Measurements from ENCODE around the gene TMEM163. TPM values are rescaled to one million over a fixed set of nuclear protein-coding genes. Genes with fewer than 3 reads are reported as not detected.

Gene TMEM163
- total RNA-seq, 1 donor from 2014 or later = 1.0 TPM

DNA sequence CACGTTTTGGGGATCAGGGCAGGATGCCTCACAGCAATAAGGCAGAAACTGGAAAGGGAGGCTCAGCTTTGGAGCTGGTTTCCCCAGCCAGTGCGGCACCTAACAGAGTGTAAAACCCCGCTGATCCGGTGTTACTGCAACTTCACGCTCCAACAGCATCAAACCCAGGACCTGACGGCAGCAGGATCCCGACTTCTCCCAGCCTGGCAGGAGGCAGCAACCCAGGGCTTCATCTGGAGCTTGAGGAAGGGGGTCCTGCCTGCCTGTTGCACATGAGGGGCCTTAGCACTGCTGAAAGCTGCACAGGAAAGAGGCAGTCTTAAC lies 255.1 kb downstream of the TMEM163 start:
- H3K27me3 Mint-ChIP-seq (ENCODE audit: low read depth) = no peaks in the 10 kb centered on the region
- peaks cover 8% of the 10 kb centered on the region for H3K4me1 Mint-ChIP-seq
- H3K36me3 Mint-ChIP-seq (ENCODE audit: low read depth) = no peaks in the 10 kb centered on the region
- no peak for DNase-seq (ENCODE audit: low read depth, low spot score)
- no peaks in the 10 kb centered on the region for H3K9me3 Mint-ChIP-seq
- TF ChIP-seq, protein P1, sequence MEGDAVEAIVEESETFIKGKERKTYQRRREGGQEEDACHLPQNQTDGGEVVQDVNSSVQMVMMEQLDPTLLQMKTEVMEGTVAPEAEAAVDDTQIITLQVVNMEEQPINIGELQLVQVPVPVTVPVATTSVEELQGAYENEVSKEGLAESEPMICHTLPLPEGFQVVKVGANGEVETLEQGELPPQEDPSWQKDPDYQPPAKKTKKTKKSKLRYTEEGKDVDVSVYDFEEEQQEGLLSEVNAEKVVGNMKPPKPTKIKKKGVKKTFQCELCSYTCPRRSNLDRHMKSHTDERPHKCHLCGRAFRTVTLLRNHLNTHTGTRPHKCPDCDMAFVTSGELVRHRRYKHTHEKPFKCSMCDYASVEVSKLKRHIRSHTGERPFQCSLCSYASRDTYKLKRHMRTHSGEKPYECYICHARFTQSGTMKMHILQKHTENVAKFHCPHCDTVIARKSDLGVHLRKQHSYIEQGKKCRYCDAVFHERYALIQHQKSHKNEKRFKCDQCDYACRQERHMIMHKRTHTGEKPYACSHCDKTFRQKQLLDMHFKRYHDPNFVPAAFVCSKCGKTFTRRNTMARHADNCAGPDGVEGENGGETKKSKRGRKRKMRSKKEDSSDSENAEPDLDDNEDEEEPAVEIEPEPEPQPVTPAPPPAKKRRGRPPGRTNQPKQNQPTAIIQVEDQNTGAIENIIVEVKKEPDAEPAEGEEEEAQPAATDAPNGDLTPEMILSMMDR (conservative IDR thresholded peaks at IDR 0.05) = no peak
- H3K27ac Mint-ChIP-seq (ENCODE audit: unreplicated experiment) = no peak overlapping the region
- H3K4me3 Mint-ChIP-seq = no peak overlapping the region

DNA sequence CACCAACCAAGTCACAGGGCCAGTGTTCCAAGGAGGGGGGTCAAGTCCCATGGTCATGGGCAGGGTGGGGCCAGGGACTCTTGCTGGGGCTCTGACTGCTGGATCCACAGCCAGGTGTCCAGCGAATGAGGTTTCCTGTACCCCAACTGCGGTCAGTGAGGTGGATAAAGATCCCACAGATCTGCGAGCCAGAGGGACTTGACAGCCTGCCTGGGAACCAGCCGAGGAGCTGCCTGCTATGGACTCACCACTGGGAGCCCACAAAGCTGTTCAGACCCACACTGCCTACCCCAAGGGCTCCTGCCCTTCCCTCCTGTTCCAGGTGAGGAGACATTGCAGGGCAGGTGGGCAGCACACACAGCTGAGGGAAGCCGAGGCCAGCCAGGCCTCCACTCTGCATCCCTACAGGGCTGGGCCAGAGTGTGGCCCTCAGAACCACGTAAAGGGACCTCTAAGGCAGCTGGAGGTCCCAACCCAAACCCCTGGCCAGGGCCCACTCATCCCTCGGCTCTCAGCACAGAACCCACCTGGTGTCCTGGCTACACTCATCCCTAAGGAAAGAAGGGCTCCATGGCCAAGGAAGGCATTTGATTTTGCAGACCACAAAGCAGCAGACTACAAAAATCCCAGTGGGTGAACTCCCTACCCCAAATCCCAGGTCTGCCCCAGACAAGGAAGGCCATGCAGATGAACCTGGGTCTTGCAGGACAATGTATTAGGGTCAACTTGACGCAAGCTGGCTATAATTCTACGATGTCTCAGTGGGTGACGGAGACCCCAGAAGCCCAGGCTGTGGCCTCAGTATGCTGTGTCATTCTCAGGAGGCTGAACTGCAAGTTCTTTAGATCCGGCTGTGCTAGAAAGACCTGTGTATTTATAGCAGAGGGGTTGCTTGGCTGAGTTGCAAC lies 255.8 kb downstream of the TMEM163 start:
- Mint-ChIP-seq H3K27me3 (ENCODE audit: low read depth) (no peaks in the 10 kb centered on the region), H3K4me3 (no peak overlapping the region), H3K9me3 (no peaks in the 10 kb centered on the region), H3K36me3 (ENCODE audit: low read depth) (no peaks in the 10 kb centered on the region), H3K4me1 (peaks cover 8% of the 10 kb centered on the region), H3K27ac (ENCODE audit: unreplicated experiment) (no peak overlapping the region)
- DNase-seq (ENCODE audit: low read depth, low spot score) = no peak
- TF ChIP-seq, protein P1 (conservative IDR thresholded peaks at IDR 0.05) = no peak

- Mint-ChIP-seq H3K9me3 (no peaks in the 10 kb centered on the region), H3K36me3 (ENCODE audit: low read depth) (no peaks in the 10 kb centered on the region), H3K27me3 (ENCODE audit: low read depth) (no peaks in the 10 kb centered on the region), H3K4me1 (peaks cover 8% of the 10 kb centered on the region), H3K4me3 (no peak overlapping the region), H3K27ac (ENCODE audit: unreplicated experiment) (no peak overlapping the region)
- TF ChIP-seq, protein P1 (conservative IDR thresholded peaks at IDR 0.05) = no peak
- no peak for DNase-seq (ENCODE audit: low read depth, low spot score)
Measured at GRCh38 chr2:134462275-134462674, 256.5 kb downstream of the TMEM163 start.

DNA sequence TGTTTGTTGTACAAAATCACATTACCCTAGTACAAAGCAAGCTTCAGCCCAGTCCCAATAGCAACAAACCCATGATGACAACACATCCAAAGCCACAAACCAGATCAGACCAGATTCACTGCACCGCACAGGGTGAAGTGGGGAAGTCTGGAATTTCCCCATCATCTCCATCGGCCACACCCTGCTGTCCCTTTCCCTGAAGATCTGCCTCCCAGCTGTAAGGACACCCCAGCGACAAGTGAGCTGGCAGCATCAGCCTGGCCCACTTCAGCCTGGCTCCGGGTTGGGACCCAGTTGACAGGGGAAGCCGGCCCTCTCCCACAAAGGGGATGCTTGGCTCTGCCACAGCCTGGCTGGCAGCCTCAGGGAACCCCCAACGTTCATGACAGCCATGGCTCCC lies 257.3 kb downstream of the TMEM163 start:
- H3K4me3 Mint-ChIP-seq = no peak overlapping the region
- H3K36me3 Mint-ChIP-seq (ENCODE audit: low read depth) = no peaks in the 10 kb centered on the region
- peaks cover 8% of the 10 kb centered on the region for H3K4me1 Mint-ChIP-seq
- DNase-seq (ENCODE audit: low read depth, low spot score) = no peak
- no peaks in the 10 kb centered on the region for H3K9me3 Mint-ChIP-seq
- no peak overlapping the region for H3K27ac Mint-ChIP-seq (ENCODE audit: unreplicated experiment)
- TF ChIP-seq, protein P1 (conservative IDR thresholded peaks at IDR 0.05) = no peak
- H3K27me3 Mint-ChIP-seq (ENCODE audit: low read depth) = no peaks in the 10 kb centered on the region

GRCh38 chr2:134460583-134460998 lies 258.2 kb downstream of the TMEM163 start:
- Mint-ChIP-seq H3K27me3 (ENCODE audit: low read depth) (no peaks in the 10 kb centered on the region), H3K27ac (ENCODE audit: unreplicated experiment) (no peak overlapping the region), H3K4me3 (no peak overlapping the region), H3K9me3 (no peaks in the 10 kb centered on the region), H3K36me3 (ENCODE audit: low read depth) (no peaks in the 10 kb centered on the region), H3K4me1 (peaks cover 4% of the 10 kb centered on the region)
- TF ChIP-seq, protein P1 (conservative IDR thresholded peaks at IDR 0.05) = peak; percentile 76
- peak; percentile 36 for DNase-seq (ENCODE audit: low read depth, low spot score)
